Muscle layer of colon (tissue), 2 donors: ENCODE results near the gene POU3F3.

Source experiments
- H3K27ac ChIP-seq: one replicate; pipeline ENCODE4 v1.7.0; 2013; ENCODE audit warnings: low read depth, mild to moderate bottlenecking, low read length, moderate library complexity
- H3K27me3 ChIP-seq, 2 donors: one replicate each; pipeline ENCODE4 v1.7.0; 2013; ENCODE audit warnings: low read length in 2 of 2, mild to moderate bottlenecking in 2 of 2; ENCODE audit not compliant: insufficient read depth in 2 of 2, control insufficient read depth in 1 of 2
- H3K36me3 ChIP-seq: one replicate; pipeline ENCODE4 v1.7.0; 2013; ENCODE audit warnings: mild to moderate bottlenecking, low read length; ENCODE audit not compliant: insufficient read depth
- H3K4me1 ChIP-seq: one replicate; pipeline ENCODE4 v1.7.0; 2013; ENCODE audit warnings: mild to moderate bottlenecking, low read length; ENCODE audit not compliant: insufficient read depth
- H3K4me3 ChIP-seq, 2 donors: one replicate each; pipeline ENCODE4 v1.7.0; 2013; ENCODE audit warnings: low read length in 2 of 2, low read depth in 1 of 2, mild to moderate bottlenecking in 1 of 2, moderate library complexity in 1 of 2
- H3K9ac ChIP-seq: one replicate; pipeline ENCODE4 v1.7.0; 2013; ENCODE audit warnings: low read length
- H3K9me3 ChIP-seq: one replicate; pipeline ENCODE4 v1.7.0; 2013; ENCODE audit warnings: mild to moderate bottlenecking, low read length
- donor health status: abdominal sarcoma.
- donor health status: Adenocarcinoma of cecum.

POU3F3 gene

GRCh38 chr2:104857262-104858005 lies 3.5 kb downstream of the POU3F3 start:
- H3K4me1 ChIP-seq = peaks cover 14% of the 10 kb centered on the region
- H3K27ac ChIP-seq = no peak overlapping the region
- peaks cover 3% of the 10 kb centered on the region for H3K9me3 ChIP-seq
- peaks cover 67 to 81% of the 10 kb centered on the region in 2 donors for H3K27me3 ChIP-seq
- no peaks in the 10 kb centered on the region for H3K36me3 ChIP-seq
- no peak overlapping the region for H3K4me3 ChIP-seq
- H3K9ac ChIP-seq = no peak overlapping the region

DNA sequence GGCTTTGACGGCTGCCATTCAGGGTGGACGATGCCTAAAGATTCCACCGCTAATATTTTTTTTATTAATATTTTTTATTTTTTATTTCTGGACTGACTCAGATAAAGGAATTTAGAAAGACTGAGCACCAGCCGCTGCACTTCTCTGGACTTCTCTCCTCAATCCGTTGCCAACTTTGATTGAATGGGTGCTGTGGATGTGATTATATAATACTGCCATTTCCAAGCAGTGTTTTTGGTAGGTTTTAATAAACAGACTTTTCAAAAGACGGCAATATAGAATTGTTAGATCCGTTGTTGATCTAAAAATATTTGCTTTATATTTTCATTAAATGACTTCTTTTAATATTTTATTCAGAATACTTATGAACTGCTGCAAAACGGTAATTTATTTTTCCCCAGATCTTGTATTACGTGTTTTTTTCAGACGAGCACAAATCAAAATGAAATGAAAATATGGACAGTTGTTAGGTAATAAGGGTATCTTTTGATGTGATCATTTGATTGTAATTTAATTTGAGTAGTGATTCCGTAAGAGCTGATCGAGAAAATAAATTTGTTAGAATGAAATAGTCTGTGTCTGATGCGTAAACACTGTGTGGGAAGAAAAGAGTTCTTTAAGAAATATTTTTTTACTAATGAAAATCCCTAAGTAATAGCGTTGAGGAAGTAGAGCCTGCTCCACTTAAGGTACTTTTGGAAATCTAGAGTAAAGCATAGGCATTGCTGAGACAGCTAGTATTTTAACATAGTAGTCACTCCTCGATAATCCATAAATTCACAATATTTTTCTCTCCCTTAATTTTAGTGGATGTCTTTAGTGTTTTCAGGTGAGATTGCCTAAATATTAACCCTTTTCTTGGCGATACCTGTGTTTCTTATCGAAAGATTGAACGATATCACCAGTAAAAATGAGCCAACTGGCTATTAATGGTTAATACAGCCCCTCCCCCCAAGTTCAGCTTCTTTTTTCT lies 4.4 kb downstream of the POU3F3 start:
- H3K9ac ChIP-seq = no peak overlapping the region
- H3K27ac ChIP-seq = no peak overlapping the region
- H3K4me1 ChIP-seq = peaks cover 14% of the 10 kb centered on the region
- H3K27me3 ChIP-seq = peaks cover 70 to 83% of the 10 kb centered on the region in 2 donors
- H3K4me3 ChIP-seq = no peak overlapping the region
- H3K9me3 ChIP-seq = peaks cover 3% of the 10 kb centered on the region
- no peaks in the 10 kb centered on the region for H3K36me3 ChIP-seq

- H3K4me1 ChIP-seq = peaks cover 14% of the 10 kb centered on the region
- no peak overlapping the region for H3K27ac ChIP-seq
- no peak overlapping the region for H3K9ac ChIP-seq
- H3K9me3 ChIP-seq = peaks cover 3% of the 10 kb centered on the region
- H3K4me3 ChIP-seq = no peak overlapping the region
- H3K27me3 ChIP-seq = peaks cover 73 to 86% of the 10 kb centered on the region in 2 donors
- H3K36me3 ChIP-seq = no peaks in the 10 kb centered on the region
Measured at GRCh38 chr2:104859291-104859765, 5.4 kb downstream of the POU3F3 start.

GRCh38 chr2:104859766-104860450 lies 6.0 kb downstream of the POU3F3 start:
- no peaks in the 10 kb centered on the region for H3K36me3 ChIP-seq
- H3K27me3 ChIP-seq = peaks cover 73 to 86% of the 10 kb centered on the region in 2 donors
- peaks cover 3% of the 10 kb centered on the region for H3K9me3 ChIP-seq
- peaks cover 14% of the 10 kb centered on the region for H3K4me1 ChIP-seq
- no peak overlapping the region for H3K27ac ChIP-seq
- no peak overlapping the region for H3K4me3 ChIP-seq
- no peak overlapping the region for H3K9ac ChIP-seq

GRCh38 chr2:104860451-104860790 lies 6.5 kb downstream of the POU3F3 start:
- H3K27me3 ChIP-seq = peaks cover 78 to 90% of the 10 kb centered on the region in 2 donors
- no peak overlapping the region for H3K9ac ChIP-seq
- H3K36me3 ChIP-seq = no peaks in the 10 kb centered on the region
- no peak overlapping the region for H3K4me3 ChIP-seq
- H3K4me1 ChIP-seq = peaks cover 14% of the 10 kb centered on the region
- peaks cover 3% of the 10 kb centered on the region for H3K9me3 ChIP-seq
- no peak overlapping the region for H3K27ac ChIP-seq

DNA sequence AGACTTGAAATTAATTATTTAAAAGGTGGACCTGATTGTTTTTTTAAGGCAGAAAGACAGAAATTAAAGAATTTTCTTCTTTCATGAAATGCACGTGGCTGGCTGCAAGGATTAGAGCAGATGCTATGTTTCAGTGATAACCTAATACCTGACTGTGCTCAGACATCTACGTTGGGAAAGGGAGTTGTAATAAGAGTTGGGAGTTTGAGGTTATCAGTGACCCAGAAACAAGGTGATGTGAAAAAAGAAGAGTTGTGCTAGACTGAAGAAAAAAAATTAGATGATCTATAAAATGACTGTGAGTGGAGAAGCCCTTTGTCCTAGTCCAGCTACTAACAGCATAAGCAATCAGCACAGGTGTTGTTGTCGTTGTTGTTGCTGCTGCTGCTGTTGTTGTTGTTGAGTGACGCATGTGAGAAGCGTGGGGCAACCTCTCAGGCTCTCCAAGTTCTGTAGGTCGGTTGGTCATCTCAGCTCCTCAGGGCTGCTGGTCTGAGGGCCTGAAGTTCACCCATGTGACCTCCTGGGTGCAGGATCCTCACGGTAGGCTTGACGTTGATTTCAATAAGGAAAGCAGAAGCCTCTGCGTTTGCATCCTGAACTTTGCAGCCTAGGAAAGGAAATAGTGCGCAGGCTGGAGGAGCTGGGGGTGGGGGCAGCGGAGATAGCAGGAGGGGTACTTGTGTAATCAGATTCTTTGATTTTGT lies 7.6 kb downstream of the POU3F3 start:
- no peaks in the 10 kb centered on the region for H3K36me3 ChIP-seq
- peak overlapping the region in 1 of 2 donors; percentile 23 for H3K4me3 ChIP-seq
- H3K9ac ChIP-seq = no peak overlapping the region
- H3K27me3 ChIP-seq = peaks cover 87 to 96% of the 10 kb centered on the region in 2 donors
- peaks cover 14% of the 10 kb centered on the region for H3K4me1 ChIP-seq
- H3K27ac ChIP-seq = no peak overlapping the region
- peaks cover 3% of the 10 kb centered on the region for H3K9me3 ChIP-seq

DNA sequence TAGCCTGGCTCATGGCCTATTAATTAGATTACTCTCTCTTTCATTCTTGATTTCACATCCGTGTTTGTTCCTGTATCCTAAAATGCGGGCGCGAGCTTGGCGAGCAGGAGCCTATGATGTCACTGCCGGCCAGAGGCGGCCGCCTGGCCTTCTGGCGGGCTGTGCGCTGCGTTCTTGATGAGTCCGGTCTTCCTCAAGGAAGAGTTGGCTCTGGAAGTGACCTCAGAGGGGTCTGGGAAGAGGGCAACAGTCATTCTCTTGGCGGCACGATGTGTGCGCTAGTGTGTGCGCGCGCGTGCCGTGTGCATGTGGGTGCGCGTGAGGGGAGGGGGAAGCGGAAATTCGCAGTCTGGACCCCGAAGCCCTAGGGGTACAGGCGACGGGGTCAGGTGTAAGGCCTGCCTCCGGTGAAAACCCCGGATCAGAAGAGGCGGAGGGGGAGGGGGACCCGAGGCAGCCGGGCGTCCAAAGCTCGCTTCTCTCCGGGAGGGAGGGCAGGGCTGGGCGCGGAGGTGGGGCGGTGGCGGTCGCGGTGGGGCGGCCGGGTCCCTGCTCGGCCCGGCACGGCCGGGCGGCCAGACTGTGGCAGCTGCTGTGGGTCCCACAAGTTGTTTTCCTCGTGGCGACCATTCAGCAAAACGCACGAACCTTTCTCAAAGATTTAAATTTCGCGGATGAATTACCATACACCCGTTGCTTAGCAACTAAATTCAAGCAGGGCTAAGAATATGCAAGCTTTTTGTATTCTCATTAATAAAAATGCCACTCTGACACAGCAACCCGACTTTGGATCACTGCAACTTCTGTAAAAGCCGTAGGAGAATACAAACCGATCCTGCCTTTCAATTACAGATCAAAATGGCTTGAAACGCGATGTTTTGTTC lies 8.4 kb downstream of the POU3F3 start:
- H3K27ac ChIP-seq = no peak overlapping the region
- peaks cover 12% of the 10 kb centered on the region for H3K4me1 ChIP-seq
- H3K4me3 ChIP-seq = peak overlapping the region in 1 of 2 donors; percentile 23
- H3K27me3 ChIP-seq = peaks cover 87 to 98% of the 10 kb centered on the region in 2 donors
- H3K9me3 ChIP-seq = peaks cover 3% of the 10 kb centered on the region
- H3K36me3 ChIP-seq = no peaks in the 10 kb centered on the region
- no peak overlapping the region for H3K9ac ChIP-seq

DNA sequence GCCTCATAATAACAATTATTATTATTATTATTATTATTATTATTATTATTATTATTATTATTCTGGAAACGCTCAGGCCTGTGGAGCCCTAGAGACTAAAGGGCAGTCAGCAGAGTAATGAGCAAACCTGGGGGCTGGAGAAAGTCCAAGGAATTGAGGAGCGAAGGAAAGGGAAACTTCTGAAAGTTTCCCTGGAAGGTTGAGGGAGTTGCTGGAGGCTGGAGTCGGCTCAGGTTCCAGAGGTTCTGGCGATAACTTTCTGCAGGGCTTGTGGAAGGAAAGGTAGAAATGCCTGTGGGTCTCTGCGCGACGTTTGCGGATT lies 9.2 kb downstream of the POU3F3 start:
- peaks cover 8% of the 10 kb centered on the region for H3K4me1 ChIP-seq
- H3K9me3 ChIP-seq = peaks cover 3% of the 10 kb centered on the region
- peaks cover 81 to 98% of the 10 kb centered on the region in 2 donors for H3K27me3 ChIP-seq
- H3K9ac ChIP-seq = no peak overlapping the region
- H3K4me3 ChIP-seq = no peak overlapping the region
- H3K27ac ChIP-seq = no peak overlapping the region
- no peaks in the 10 kb centered on the region for H3K36me3 ChIP-seq

- peaks cover 8% of the 10 kb centered on the region for H3K4me1 ChIP-seq
- no peak overlapping the region for H3K9ac ChIP-seq
- H3K9me3 ChIP-seq = peaks cover 3% of the 10 kb centered on the region
- no peak overlapping the region for H3K27ac ChIP-seq
- peaks cover 75 to 97% of the 10 kb centered on the region in 2 donors for H3K27me3 ChIP-seq
- no peak overlapping the region for H3K4me3 ChIP-seq
- H3K36me3 ChIP-seq = no peaks in the 10 kb centered on the region
Measured at GRCh38 chr2:104863468-104864279, 9.8 kb downstream of the POU3F3 start.
